Loucy (cell line): ENCODE results near the gene MITF.

Experiments
- EZH2phosphoT487 ChIP-seq: fragments of 200-600 bp; IDR thresholded peaks from 2 replicates; pipeline ENCODE4 v1.6.1; 2018; ENCODE audit warnings: antibody characterized with exemption, mild to moderate bottlenecking, moderate library complexity, borderline replicate concordance
- TF ChIP-seq, protein P1 (sequence below): fragments of 200-600 bp; sonication (generic); conservative IDR thresholded peaks from 2 replicates; pipeline ENCODE4 v1.5.1; 2014; ENCODE audit warnings: mild to moderate bottlenecking, antibody characterized with exemption, low read length

DNA sequence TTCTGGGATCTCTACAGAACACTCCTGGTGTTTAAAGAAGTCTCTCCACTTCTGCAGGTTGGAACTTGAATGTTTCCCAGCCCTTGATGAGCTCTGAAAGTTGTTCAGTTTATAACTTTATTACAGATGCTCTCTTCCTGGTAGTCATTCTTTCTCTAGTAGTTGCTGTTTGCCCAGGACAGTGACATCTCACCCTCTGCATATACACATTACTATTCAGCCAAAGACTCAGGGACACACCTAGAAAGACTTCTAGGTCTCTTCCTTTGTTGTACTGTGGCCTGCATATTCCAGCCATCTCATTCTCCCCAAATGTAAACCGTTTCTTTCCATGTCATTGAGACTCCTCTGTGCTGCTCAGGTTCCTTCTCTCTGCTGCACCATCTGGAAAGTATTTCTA is 76.7 kb downstream of the MITF start:
- TF ChIP-seq, protein P1, sequence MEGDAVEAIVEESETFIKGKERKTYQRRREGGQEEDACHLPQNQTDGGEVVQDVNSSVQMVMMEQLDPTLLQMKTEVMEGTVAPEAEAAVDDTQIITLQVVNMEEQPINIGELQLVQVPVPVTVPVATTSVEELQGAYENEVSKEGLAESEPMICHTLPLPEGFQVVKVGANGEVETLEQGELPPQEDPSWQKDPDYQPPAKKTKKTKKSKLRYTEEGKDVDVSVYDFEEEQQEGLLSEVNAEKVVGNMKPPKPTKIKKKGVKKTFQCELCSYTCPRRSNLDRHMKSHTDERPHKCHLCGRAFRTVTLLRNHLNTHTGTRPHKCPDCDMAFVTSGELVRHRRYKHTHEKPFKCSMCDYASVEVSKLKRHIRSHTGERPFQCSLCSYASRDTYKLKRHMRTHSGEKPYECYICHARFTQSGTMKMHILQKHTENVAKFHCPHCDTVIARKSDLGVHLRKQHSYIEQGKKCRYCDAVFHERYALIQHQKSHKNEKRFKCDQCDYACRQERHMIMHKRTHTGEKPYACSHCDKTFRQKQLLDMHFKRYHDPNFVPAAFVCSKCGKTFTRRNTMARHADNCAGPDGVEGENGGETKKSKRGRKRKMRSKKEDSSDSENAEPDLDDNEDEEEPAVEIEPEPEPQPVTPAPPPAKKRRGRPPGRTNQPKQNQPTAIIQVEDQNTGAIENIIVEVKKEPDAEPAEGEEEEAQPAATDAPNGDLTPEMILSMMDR = no peak
- no peak for TF ChIP-seq EZH2phosphoT487
